ENCODE results near the gene TIMM50. TPM values are rescaled to one million over a fixed set of nuclear protein-coding genes. Genes with fewer than 3 reads are reported as not detected.
A peak's percentile ranks its signal among the peaks of the same experiment; 100 is the strongest.

The TIMM50 gene
- total RNA-seq, 6 experiments from 2014 or later, result 28.1 to 48.1 (median 31.3) TPM

DNA sequence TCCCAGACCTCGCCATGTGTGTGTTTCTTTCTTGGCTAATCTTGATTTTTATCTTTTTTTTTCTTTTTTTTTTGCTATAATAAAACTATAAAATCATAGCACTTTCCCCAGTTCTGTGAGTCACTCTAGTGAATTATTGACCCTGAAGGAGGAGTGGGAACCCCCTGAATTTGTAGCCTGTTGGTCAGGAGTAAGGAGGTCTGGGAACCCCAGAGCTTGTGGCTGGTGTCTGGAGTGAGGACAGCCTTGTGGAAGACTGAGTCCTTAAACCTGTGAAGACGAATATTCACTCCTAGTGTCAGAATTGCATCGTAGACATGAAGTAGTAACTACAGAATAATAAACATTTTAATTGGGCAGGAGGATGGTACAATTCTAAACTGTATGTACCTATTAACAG, 44.6 kb downstream of the TIMM50 start:
- TF ChIP-seq, protein P1, sequence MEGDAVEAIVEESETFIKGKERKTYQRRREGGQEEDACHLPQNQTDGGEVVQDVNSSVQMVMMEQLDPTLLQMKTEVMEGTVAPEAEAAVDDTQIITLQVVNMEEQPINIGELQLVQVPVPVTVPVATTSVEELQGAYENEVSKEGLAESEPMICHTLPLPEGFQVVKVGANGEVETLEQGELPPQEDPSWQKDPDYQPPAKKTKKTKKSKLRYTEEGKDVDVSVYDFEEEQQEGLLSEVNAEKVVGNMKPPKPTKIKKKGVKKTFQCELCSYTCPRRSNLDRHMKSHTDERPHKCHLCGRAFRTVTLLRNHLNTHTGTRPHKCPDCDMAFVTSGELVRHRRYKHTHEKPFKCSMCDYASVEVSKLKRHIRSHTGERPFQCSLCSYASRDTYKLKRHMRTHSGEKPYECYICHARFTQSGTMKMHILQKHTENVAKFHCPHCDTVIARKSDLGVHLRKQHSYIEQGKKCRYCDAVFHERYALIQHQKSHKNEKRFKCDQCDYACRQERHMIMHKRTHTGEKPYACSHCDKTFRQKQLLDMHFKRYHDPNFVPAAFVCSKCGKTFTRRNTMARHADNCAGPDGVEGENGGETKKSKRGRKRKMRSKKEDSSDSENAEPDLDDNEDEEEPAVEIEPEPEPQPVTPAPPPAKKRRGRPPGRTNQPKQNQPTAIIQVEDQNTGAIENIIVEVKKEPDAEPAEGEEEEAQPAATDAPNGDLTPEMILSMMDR (IDR thresholded peaks at IDR 0.05), result no peak
- TF ChIP-seq POLR2A (IDR thresholded peaks at IDR 0.05), result no peak
- Histone ChIP-seq H3K27me3 (no peaks in the 10 kb centered on the region), H3K4me1 (no peaks in the 10 kb centered on the region), H3K9me3 (no peaks in the 10 kb centered on the region), H3K27ac (no peak overlapping the region), H3K36me3 (no peaks in the 10 kb centered on the region), H3K4me3 (no peak overlapping the region)
- intact Hi-C loops (cut with DNase I), result no loop called here
- WGBS (ENCODE audit: insufficient coverage, low coverage, low lambda C conversion rate, missing lambda C conversion rate), result 97% methylated on average over 3 of the region's 3 CpGs
- ATAC-seq (no peak), DNase-seq (no peak)

DNA sequence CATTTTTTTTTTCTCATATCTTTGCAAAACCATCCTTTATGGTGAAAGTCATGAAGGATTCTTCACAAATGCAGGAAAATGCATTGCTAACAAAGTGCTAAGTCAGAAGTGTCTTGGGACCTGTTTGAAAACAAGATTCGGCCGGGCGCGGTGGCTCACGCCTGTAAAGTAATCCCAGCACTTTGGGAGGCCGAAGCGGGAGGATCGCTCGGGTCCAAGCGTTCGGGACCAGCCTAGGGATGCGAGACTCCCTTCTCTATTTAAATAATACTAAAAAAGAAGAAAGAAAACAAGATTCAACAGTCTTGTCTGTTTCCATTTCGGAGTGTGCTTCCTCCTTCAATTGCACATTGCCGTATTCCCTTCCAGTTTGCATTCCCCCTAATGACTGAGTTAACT, 51.2 kb downstream of the TIMM50 start:
- ATAC-seq (no peak), DNase-seq (no peak)
- Histone ChIP-seq H3K9me3 (no peaks in the 10 kb centered on the region), H3K27me3 (no peaks in the 10 kb centered on the region), H3K27ac (peak overlapping the region in 1 of 3 donors; percentile 58), H3K4me3 (peak overlapping the region; percentile 92 to 99 (median 93)), H3K36me3 (no peaks in the 10 kb centered on the region), H3K4me1 (peaks cover 0 to 6% (median 3%) of the 10 kb centered on the region in 4 donors)
- TF ChIP-seq POLR2A (IDR thresholded peaks at IDR 0.05), result no peak
- TF ChIP-seq, protein P1 (IDR thresholded peaks at IDR 0.05), result no peak
- intact Hi-C loops (cut with DNase I), result loop anchor here (5.0 to 10.0 kb wide), 3 partner anchors 55 to 97 kb away; partner anchors contain the start of gene RPS16 (in 1 of the 2)
- WGBS (ENCODE audit: insufficient coverage, low coverage, low lambda C conversion rate, missing lambda C conversion rate), result 38% methylated on average over 14 of the region's 14 CpGs

DNA sequence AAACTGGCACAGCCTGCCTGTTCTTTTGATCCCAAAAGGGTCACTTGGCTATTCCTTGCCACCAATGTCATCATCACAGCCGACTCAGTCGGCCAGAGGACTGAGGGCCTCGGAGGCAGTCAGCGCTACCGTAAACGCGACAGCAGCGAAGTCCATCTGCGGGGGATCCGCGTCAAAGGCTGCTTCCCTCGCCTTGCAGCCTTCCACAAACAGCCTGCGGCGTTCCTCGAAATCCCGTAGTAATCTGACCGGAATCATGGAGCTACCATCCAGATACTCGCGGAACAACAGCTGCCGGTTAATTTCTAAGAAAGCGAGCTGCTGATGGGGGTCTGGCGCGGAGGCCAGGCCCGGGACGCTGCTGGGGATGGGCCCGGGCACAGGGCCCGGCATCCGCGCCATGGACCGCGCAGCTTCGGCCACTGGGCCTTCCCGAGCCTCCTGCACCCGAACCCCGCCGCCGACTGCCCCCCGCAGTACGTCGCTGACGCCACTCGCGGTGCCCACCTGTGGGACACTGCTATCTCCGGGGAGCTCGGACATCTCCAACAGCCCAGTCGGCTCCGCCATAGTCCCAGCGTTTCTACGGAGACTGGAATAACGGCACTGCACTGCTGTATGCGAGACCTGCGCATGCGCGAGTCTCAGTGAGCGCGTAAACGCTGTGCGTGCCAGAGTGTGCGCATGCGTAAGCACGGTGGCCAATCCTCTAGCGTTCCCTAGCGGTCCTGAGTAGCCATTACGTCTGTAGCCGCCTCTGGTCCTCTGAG, 51.8 kb downstream of the TIMM50 start, which contains the start of gene EID2B:
Gene EID2B (minus strand): TSS at position 620 of the 770 bp plus-strand sequence. CDS start 50 bp downstream, at position 570.
- H3K27me3 ChIP-seq, result no peaks in the 10 kb centered on the region
- peak within 1 kb of the TSS; percentile 58 to 62 (median 61) for H3K27ac ChIP-seq
- intact Hi-C loops (cut with DNase I), result loop anchor here (5.0 to 10.0 kb wide), 3 partner anchors 55 to 98 kb away; partner anchors contain the start of gene RPS16 (in 1 of the 2)
- H3K9me3 ChIP-seq, result no peaks in the 10 kb centered on the region
- peaks cover 0 to 6% (median 3%) of the 10 kb centered on the region in 4 donors for H3K4me1 ChIP-seq
- peak; percentile 97 to 99 (median 98) for ATAC-seq
- TF ChIP-seq, protein P1 (IDR thresholded peaks at IDR 0.05), result peak; percentile 93 to 99 (median 96)
- TF ChIP-seq POLR2A (IDR thresholded peaks at IDR 0.05), result peak; percentile 40
- DNase-seq, result peak; percentile 95 to 97 (median 96)
- no peaks in the 10 kb centered on the region for H3K36me3 ChIP-seq
- WGBS (ENCODE audit: insufficient coverage, low coverage, low lambda C conversion rate, missing lambda C conversion rate), result 0% methylated on average over 26 of the region's 65 CpGs
- peak within 1 kb of the TSS; percentile 92 to 99 (median 93) for H3K4me3 ChIP-seq

DNA sequence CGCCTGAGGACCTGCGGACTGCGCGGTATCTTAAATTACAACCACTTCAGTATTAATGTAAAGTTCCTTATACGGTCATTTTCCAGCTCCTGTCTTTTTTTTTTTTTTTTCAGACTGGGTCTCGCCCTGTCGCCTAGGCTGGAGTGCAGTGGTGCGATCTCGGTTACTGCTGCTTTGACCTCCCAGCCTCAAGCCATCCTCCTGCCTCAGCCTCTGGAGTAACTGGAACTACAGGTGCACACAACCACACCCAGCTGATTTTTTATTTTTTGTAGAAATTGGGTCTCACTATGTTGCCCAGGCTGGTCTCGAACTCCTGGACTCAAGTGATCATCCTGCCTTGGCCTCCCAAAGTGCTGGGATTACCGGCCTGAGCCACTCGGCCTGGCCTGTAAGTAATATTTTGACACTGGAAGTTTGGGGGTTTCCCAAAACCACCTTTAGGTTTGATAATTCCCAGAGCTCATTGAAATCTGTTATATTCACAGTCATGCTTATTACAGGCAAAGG, 52.4 kb downstream of the TIMM50 start:
- Histone ChIP-seq H3K36me3 (no peaks in the 10 kb centered on the region), H3K27ac (no peak overlapping the region), H3K9me3 (no peaks in the 10 kb centered on the region), H3K4me3 (peak overlapping the region in 2 of 3 donors; percentile 93 to 99), H3K4me1 (peaks cover 0 to 7% (median 3%) of the 10 kb centered on the region in 4 donors), H3K27me3 (no peaks in the 10 kb centered on the region)
- ATAC-seq (no peak), DNase-seq (no peak)
- TF ChIP-seq, protein P1 (IDR thresholded peaks at IDR 0.05), result no peak
- no peak for TF ChIP-seq POLR2A (IDR thresholded peaks at IDR 0.05)
- WGBS (ENCODE audit: insufficient coverage, low coverage, low lambda C conversion rate, missing lambda C conversion rate), result 18% methylated on average over 11 of the region's 12 CpGs
- intact Hi-C loops (cut with DNase I), result loop anchor here (5.0 to 10.0 kb wide), 3 partner anchors 56 to 98 kb away; partner anchors contain the start of gene RPS16 (in 1 of the 2)
